Transverse colon (tissue), 4 donors: ENCODE data around the gene EIF1AD. TPM values are rescaled to one million over a fixed set of nuclear protein-coding genes. Genes with fewer than 3 reads are reported as not detected.

Source experiments
- DNase-seq: peaks from one replicate; pipeline ENCODE4 v3.0.0-alpha.2; 2019
- H3K27ac ChIP-seq, 4 donors: fragments of 200-600 bp; sonication (generic); 2 replicates each; pipeline ENCODE4 v1.5.1; 2016 to 2018; ENCODE audit warnings: inconsistent platforms in 4 of 4
- H3K27me3 ChIP-seq: fragments of 200-600 bp; sonication (generic); 2 replicates; pipeline ENCODE4 v1.5.1; 2017; ENCODE audit warnings: inconsistent platforms
- H3K36me3 ChIP-seq, 4 donors: fragments of 200-600 bp; sonication (generic); 2 replicates each; pipeline ENCODE4 v1.5.1; 2017 to 2019; ENCODE audit warnings: inconsistent platforms in 4 of 4
- H3K4me1 ChIP-seq, 4 donors: fragments of 200-600 bp; sonication (generic); 2 replicates each; pipeline ENCODE4 v1.5.1; 2017 to 2020; ENCODE audit warnings: inconsistent platforms in 4 of 4
- H3K4me3 ChIP-seq, 4 donors: fragments of 200-600 bp; sonication (generic); 1 replicate in 1 of 4; 2 replicates in 3 of 4; pipeline versions ENCODE4 v1.5.1 to v1.6.1; 2017 to 2019; ENCODE audit warnings: inconsistent platforms in 4 of 4
- H3K9me3 ChIP-seq, 2 donors: fragments of 200-600 bp; sonication (generic); 2 replicates each; pipeline ENCODE4 v1.5.1; 2017 to 2019; ENCODE audit warnings: inconsistent platforms in 2 of 2
- CTCF ChIP-seq, 5 experiments: fragments of 200-600 bp in 3 of 5; fragments of 450-650 bp in 2 of 5; sonication (generic) in 3 of 5; IDR thresholded peaks; 1 replicate in 2 of 5; 2 replicates in 3 of 5; pipeline ENCODE4 v1.5.1; 2016 to 2017; ENCODE audit warnings: antibody characterized with exemption in 5 of 5, inconsistent platforms in 3 of 5, mild to moderate bottlenecking in 2 of 5, moderate library complexity in 1 of 5
- EP300 ChIP-seq: sonication (generic); formaldehyde crosslinking; IDR thresholded peaks from one replicate; pipeline ENCODE4 v1.6.1; 2017; ENCODE audit warnings: antibody characterized with exemption, low read depth
- POLR2A ChIP-seq: fragments of 450-650 bp; IDR thresholded peaks from one replicate; pipeline ENCODE4 v1.6.1; 2016; ENCODE audit warnings: antibody characterized with exemption, mild to moderate bottlenecking, moderate library complexity
- POLR2AphosphoS5 ChIP-seq, 3 donors: sonication (generic); formaldehyde crosslinking; IDR thresholded peaks; one replicate each; pipeline ENCODE4 v1.6.1; 2016; ENCODE audit warnings: antibody characterized with exemption in 3 of 3
- WGBS, 2 donors: methylation state at CpG; one replicate each; pipeline ENCODE4 v1.1.5; 2018; ENCODE audit warnings: low coverage in 1 of 2; 5-methylcytosine and 5-hydroxymethylcytosine counted together
- in situ Hi-C, 4 donors: fragments of 200-750 bp; cut with MboI; loops; one replicate each; pipeline versions ENCODE4 v1.15.0 to v1.15.1; 2017; ENCODE audit warnings: low sequenced_read_pairs in 3 of 4, low pct_ligation_motif_present in 1 of 4, low pct_unique_long_range_greater_than_20kb in 1 of 4
- intact Hi-C: fragments of 100-400 bp; cut with DNase I; formaldehyde crosslinking; loops from one replicate; pipeline ENCODE4 v1.15.1; 2023; ENCODE audit warnings: low total_unique reads
- total RNA-seq, 4 donors: library from RNA; depleted of rRNA; stranded (reverse); fragments of >200 nt; gene quantifications; one replicate each; pipeline ENCODE4 v1.1.0, GENCODE V29; 2016

The EIF1AD gene
- total RNA-seq, result 10 to 100 TPM; 14.6 to 82.6 (median 31.2) TPM

- Histone ChIP-seq H3K27me3 (no peaks in the 10 kb centered on the region), H3K4me1 (peaks cover 9 to 24% (median 19%) of the 10 kb centered on the region in 4 donors), H3K27ac (peak within 1 kb of the TSS; percentile 95 to 98 (median 97)), H3K9me3 (no peaks in the 10 kb centered on the region), H3K4me3 (peak within 1 kb of the TSS; percentile 68 to 99 (median 82)), H3K36me3 (peaks cover 0 to 24% (median 12%) of the 10 kb centered on the region in 4 donors)
- TF ChIP-seq POLR2AphosphoS5 (IDR thresholded peaks at IDR 0.05) (peak; percentile 78 to 89 (median 80)), POLR2A (peak; percentile 70), CTCF (IDR thresholded peaks at IDR 0.05) (no peak), EP300 (no peak)
- DNase-seq, result peak; percentile 95
- in situ Hi-C loops (no loop called here), intact Hi-C loops (no loop called here)
- 0% methylated on average over 14 to 53 of the region's 55 CpGs for WGBS, 2 donors
Observed at GRCh38 chr11:66001942-66002647, at the start of gene EIF1AD, which contains the start of gene BANF1. EIF1AD (minus strand) TSS chr11:66002157; CDS start chr11:66000389, 1,768 bp downstream. BANF1 (plus strand) TSS chr11:66002503; CDS start chr11:66003251, 748 bp downstream.

GRCh38 chr11:66051371-66051765, 49.4 kb upstream of the EIF1AD start:
- Histone ChIP-seq H3K27ac (peak overlapping the region; percentile 88 to 94 (median 93)), H3K36me3 (peaks cover 0 to 21% (median 9%) of the 10 kb centered on the region in 4 donors), H3K4me3 (peak overlapping the region; percentile 30 to 99 (median 80)), H3K9me3 (no peaks in the 10 kb centered on the region), H3K27me3 (peaks cover 18% of the 10 kb centered on the region), H3K4me1 (peaks cover 5 to 32% (median 18%) of the 10 kb centered on the region in 4 donors)
- no peak for DNase-seq
- 15 to 18% methylated on average over 11 to 12 of the region's 12 CpGs for WGBS, 2 donors
- in situ Hi-C loops (no loop called here), intact Hi-C loops (no loop called here)
- TF ChIP-seq EP300, result no peak
- no peak for TF ChIP-seq POLR2AphosphoS5 (IDR thresholded peaks at IDR 0.05)
- TF ChIP-seq POLR2A, result no peak
- TF ChIP-seq CTCF (IDR thresholded peaks at IDR 0.05), result no peak

- in situ Hi-C loops, result no loop called here
Observed at GRCh38 chr11:66050581-66051231, 48.7 kb upstream of the EIF1AD start.

More at GRCh38 chr11:66050581-66051231, 48.7 kb upstream of the EIF1AD start:
- intact Hi-C loops, result no loop called here
- Histone ChIP-seq H3K27ac (peak overlapping the region; percentile 88 to 94 (median 93)), H3K4me3 (no peak overlapping the region), H3K9me3 (no peaks in the 10 kb centered on the region), H3K4me1 (peaks cover 5 to 32% (median 18%) of the 10 kb centered on the region in 4 donors), H3K36me3 (peaks cover 0 to 16% (median 9%) of the 10 kb centered on the region in 4 donors), H3K27me3 (peaks cover 18% of the 10 kb centered on the region)
- DNase-seq, result no peak
- WGBS, 2 donors, result 89% methylated on average over 5 of the region's 5 CpGs; no CpG with 5 or more reads in 1 of the 2 donors
- no peak for TF ChIP-seq EP300
- no peak for TF ChIP-seq POLR2AphosphoS5 (IDR thresholded peaks at IDR 0.05)
- peak in 1 of 5 experiments; percentile 13 for TF ChIP-seq CTCF (IDR thresholded peaks at IDR 0.05)
